Jurkat, Clone E6-1 (cell line): ENCODE results near the gene DTNB.

Experiments
- DNase-seq: peaks from one replicate; pipeline ENCODE4 v3.0.0-alpha.2; 2011; ENCODE audit warnings: low read depth, low spot score
- H3K4me3 ChIP-seq: 2 replicates; pipeline ENCODE4 v1.5.1; 2011; ENCODE audit warnings: mild to moderate bottlenecking, low read length, control low read depth, moderate library complexity

Gene DTNB

GRCh38 chr2:25369439-25369838 lies 303.9 kb downstream of the DTNB start:
- no peak overlapping the region for H3K4me3 ChIP-seq
- DNase-seq = no peak

GRCh38 chr2:25368660-25369059 lies 304.7 kb downstream of the DTNB start:
- no peak overlapping the region for H3K4me3 ChIP-seq
- no peak for DNase-seq

GRCh38 chr2:25367296-25367695 lies 306.1 kb downstream of the DTNB start:
- no peak for DNase-seq
- no peak overlapping the region for H3K4me3 ChIP-seq

GRCh38 chr2:25366629-25367028 lies 306.7 kb downstream of the DTNB start:
- H3K4me3 ChIP-seq = no peak overlapping the region
- no peak for DNase-seq

- DNase-seq = no peak
- H3K4me3 ChIP-seq = no peak overlapping the region
Observed at GRCh38 chr2:25365241-25365640, 308.1 kb downstream of the DTNB start.

- DNase-seq = no peak
- H3K4me3 ChIP-seq = no peak overlapping the region
Observed at GRCh38 chr2:25363733-25364132, 309.6 kb downstream of the DTNB start.

GRCh38 chr2:25362434-25363145 lies 310.8 kb downstream of the DTNB start:
- H3K4me3 ChIP-seq = peak overlapping the region; percentile 52
- no peak for DNase-seq

- H3K4me3 ChIP-seq = peak overlapping the region; percentile 52
- DNase-seq = peak; percentile 90
Observed at GRCh38 chr2:25362049-25362433, 311.3 kb downstream of the DTNB start.

- DNase-seq = no peak
- peak overlapping the region; percentile 39 for H3K4me3 ChIP-seq
Observed at GRCh38 chr2:25361261-25362048, 311.9 kb downstream of the DTNB start.

- H3K4me3 ChIP-seq = no peak overlapping the region
- DNase-seq = no peak
Observed at GRCh38 chr2:25358836-25359235, 314.5 kb downstream of the DTNB start.

GRCh38 chr2:25358249-25358815 lies 315.0 kb downstream of the DTNB start:
- H3K4me3 ChIP-seq = no peak overlapping the region
- DNase-seq = no peak

GRCh38 chr2:25356088-25356487 lies 317.3 kb downstream of the DTNB start:
- H3K4me3 ChIP-seq = no peak overlapping the region
- no peak for DNase-seq

- DNase-seq = no peak
- no peak overlapping the region for H3K4me3 ChIP-seq
Observed at GRCh38 chr2:25355270-25355669, 318.1 kb downstream of the DTNB start.

- H3K4me3 ChIP-seq = no peak overlapping the region
- no peak for DNase-seq
Observed at GRCh38 chr2:25354116-25354515, 319.3 kb downstream of the DTNB start.

- no peak for DNase-seq
- H3K4me3 ChIP-seq = no peak overlapping the region
Observed at GRCh38 chr2:25349397-25349796, 324.0 kb downstream of the DTNB start.

GRCh38 chr2:25347846-25348245 lies 325.5 kb downstream of the DTNB start:
- H3K4me3 ChIP-seq = no peak overlapping the region
- DNase-seq = no peak

- no peak overlapping the region for H3K4me3 ChIP-seq
- no peak for DNase-seq
Observed at GRCh38 chr2:25347205-25347815, 326.1 kb downstream of the DTNB start.

- H3K4me3 ChIP-seq = no peak overlapping the region
- DNase-seq = no peak
Observed at GRCh38 chr2:25343187-25343825, 330.1 kb downstream of the DTNB start.

- peak; percentile 64 for DNase-seq
- H3K4me3 ChIP-seq = peak overlapping the region; percentile 52
Observed at GRCh38 chr2:25342372-25343186, 330.8 kb downstream of the DTNB start.
